ENCODE results near the gene IQGAP1.
A peak's percentile ranks its signal among the peaks of the same experiment; 100 is the strongest.

Gene IQGAP1, protein sequence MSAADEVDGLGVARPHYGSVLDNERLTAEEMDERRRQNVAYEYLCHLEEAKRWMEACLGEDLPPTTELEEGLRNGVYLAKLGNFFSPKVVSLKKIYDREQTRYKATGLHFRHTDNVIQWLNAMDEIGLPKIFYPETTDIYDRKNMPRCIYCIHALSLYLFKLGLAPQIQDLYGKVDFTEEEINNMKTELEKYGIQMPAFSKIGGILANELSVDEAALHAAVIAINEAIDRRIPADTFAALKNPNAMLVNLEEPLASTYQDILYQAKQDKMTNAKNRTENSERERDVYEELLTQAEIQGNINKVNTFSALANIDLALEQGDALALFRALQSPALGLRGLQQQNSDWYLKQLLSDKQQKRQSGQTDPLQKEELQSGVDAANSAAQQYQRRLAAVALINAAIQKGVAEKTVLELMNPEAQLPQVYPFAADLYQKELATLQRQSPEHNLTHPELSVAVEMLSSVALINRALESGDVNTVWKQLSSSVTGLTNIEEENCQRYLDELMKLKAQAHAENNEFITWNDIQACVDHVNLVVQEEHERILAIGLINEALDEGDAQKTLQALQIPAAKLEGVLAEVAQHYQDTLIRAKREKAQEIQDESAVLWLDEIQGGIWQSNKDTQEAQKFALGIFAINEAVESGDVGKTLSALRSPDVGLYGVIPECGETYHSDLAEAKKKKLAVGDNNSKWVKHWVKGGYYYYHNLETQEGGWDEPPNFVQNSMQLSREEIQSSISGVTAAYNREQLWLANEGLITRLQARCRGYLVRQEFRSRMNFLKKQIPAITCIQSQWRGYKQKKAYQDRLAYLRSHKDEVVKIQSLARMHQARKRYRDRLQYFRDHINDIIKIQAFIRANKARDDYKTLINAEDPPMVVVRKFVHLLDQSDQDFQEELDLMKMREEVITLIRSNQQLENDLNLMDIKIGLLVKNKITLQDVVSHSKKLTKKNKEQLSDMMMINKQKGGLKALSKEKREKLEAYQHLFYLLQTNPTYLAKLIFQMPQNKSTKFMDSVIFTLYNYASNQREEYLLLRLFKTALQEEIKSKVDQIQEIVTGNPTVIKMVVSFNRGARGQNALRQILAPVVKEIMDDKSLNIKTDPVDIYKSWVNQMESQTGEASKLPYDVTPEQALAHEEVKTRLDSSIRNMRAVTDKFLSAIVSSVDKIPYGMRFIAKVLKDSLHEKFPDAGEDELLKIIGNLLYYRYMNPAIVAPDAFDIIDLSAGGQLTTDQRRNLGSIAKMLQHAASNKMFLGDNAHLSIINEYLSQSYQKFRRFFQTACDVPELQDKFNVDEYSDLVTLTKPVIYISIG (N-terminal part only)

GRCh38 chr15:90387534-90388461, at the start of gene IQGAP1:
TSS of gene IQGAP1 (plus strand) at chr15:90388242. CDS start at chr15:90388342, 100 bp downstream.
- peak within 1 kb of the TSS; percentile 85 for H3K4me3 Mint-ChIP-seq
- TF ChIP-seq, protein P1, sequence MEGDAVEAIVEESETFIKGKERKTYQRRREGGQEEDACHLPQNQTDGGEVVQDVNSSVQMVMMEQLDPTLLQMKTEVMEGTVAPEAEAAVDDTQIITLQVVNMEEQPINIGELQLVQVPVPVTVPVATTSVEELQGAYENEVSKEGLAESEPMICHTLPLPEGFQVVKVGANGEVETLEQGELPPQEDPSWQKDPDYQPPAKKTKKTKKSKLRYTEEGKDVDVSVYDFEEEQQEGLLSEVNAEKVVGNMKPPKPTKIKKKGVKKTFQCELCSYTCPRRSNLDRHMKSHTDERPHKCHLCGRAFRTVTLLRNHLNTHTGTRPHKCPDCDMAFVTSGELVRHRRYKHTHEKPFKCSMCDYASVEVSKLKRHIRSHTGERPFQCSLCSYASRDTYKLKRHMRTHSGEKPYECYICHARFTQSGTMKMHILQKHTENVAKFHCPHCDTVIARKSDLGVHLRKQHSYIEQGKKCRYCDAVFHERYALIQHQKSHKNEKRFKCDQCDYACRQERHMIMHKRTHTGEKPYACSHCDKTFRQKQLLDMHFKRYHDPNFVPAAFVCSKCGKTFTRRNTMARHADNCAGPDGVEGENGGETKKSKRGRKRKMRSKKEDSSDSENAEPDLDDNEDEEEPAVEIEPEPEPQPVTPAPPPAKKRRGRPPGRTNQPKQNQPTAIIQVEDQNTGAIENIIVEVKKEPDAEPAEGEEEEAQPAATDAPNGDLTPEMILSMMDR (IDR thresholded peaks at IDR 0.05), result no peak

DNA sequence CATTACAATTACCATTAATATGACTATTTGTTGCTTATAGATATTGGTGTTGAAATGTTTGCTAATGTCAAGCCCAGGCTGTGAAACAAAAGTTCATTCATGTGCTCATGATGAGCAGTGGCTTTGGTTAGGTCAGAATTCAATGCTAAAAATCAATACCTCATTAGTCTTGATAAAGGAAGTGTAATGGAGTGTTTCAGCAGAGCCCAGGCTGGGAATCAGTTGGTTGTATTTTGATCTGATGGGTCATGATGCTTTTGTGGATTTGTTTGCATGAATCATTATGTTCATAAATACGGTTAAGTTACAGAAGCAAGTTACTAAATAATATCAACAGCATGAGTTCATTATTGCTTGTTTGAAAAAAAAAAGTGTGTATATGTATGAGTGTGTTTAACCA, 49.5 kb upstream of the IQGAP1 start:
- no peak for DNase-seq
- Mint-ChIP-seq H3K9me3 (no peaks in the 10 kb centered on the region), H3K27ac (no peak overlapping the region), H3K27me3 (ENCODE audit: low read depth, poor library complexity) (peaks cover 13% of the 10 kb centered on the region), H3K4me1 (no peaks in the 10 kb centered on the region), H3K4me3 (no peak overlapping the region), H3K36me3 (ENCODE audit: low read depth) (no peaks in the 10 kb centered on the region)
- TF ChIP-seq, protein P1 (IDR thresholded peaks at IDR 0.05), result no peak

More at GRCh38 chr15:90387534-90388461, at the start of gene IQGAP1:
- peak; percentile 98 for DNase-seq
- H3K4me1 Mint-ChIP-seq, result peaks cover 37% of the 10 kb centered on the region
- H3K36me3 Mint-ChIP-seq (ENCODE audit: low read depth), result peaks cover 18% of the 10 kb centered on the region
- H3K9me3 Mint-ChIP-seq, result no peaks in the 10 kb centered on the region
- no peak within 1 kb of the TSS for H3K27ac Mint-ChIP-seq
- peaks cover 5% of the 10 kb centered on the region for H3K27me3 Mint-ChIP-seq (ENCODE audit: low read depth, poor library complexity)

- peaks cover 17% of the 10 kb centered on the region for H3K27me3 Mint-ChIP-seq (ENCODE audit: low read depth, poor library complexity)
Measured at GRCh38 chr15:90340345-90340744, 47.7 kb upstream of the IQGAP1 start.

GRCh38 chr15:90343302-90343790, 44.7 kb upstream of the IQGAP1 start:
- Mint-ChIP-seq H3K27ac (no peak overlapping the region), H3K36me3 (ENCODE audit: low read depth) (no peaks in the 10 kb centered on the region), H3K27me3 (ENCODE audit: low read depth, poor library complexity) (peaks cover 27% of the 10 kb centered on the region), H3K4me3 (no peak overlapping the region), H3K9me3 (no peaks in the 10 kb centered on the region), H3K4me1 (no peaks in the 10 kb centered on the region)
- TF ChIP-seq, protein P1 (IDR thresholded peaks at IDR 0.05), result no peak
- DNase-seq, result no peak

More at GRCh38 chr15:90340345-90340744, 47.7 kb upstream of the IQGAP1 start:
- Mint-ChIP-seq H3K4me3 (no peak overlapping the region), H3K36me3 (ENCODE audit: low read depth) (no peaks in the 10 kb centered on the region), H3K27ac (no peak overlapping the region), H3K9me3 (no peaks in the 10 kb centered on the region), H3K4me1 (no peaks in the 10 kb centered on the region)
- no peak for DNase-seq
- TF ChIP-seq, protein P1 (IDR thresholded peaks at IDR 0.05), result no peak

DNA sequence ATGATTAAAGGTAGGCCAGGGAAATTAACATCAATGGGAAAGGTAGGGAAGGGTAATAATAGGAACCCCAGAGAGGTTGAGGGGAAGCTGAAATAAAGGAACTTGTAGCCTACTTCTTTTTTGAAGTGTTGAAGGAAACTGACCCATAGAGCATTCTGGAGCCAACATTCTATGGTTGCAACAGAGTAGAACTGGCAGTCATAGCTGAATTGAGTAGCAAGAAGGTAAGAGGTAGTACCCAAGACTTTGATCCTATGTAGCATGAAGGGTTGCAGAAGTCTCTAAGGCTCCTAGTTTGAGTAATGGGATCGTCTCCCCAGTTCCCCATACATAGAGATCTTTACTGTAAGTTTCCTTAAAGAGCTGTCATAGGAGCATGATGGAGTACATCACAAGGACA, 43.4 kb upstream of the IQGAP1 start:
- Mint-ChIP-seq H3K27ac (no peak overlapping the region), H3K27me3 (ENCODE audit: low read depth, poor library complexity) (peaks cover 23% of the 10 kb centered on the region), H3K4me3 (no peak overlapping the region), H3K36me3 (ENCODE audit: low read depth) (no peaks in the 10 kb centered on the region), H3K9me3 (no peaks in the 10 kb centered on the region), H3K4me1 (no peaks in the 10 kb centered on the region)
- no peak for DNase-seq
- TF ChIP-seq, protein P1 (IDR thresholded peaks at IDR 0.05), result no peak
